Hepatocyte (in vitro differentiated cells): Measurements from ENCODE around the gene SPSB1. TPM values are rescaled to one million over a fixed set of nuclear protein-coding genes. Genes with fewer than 3 reads are reported as not detected.

Source experiments
- DNase-seq: peaks from one replicate; pipeline ENCODE4 v3.0.0-alpha.2; 2016; ENCODE audit warnings: low spot score
- H2AFZ ChIP-seq: fragments of 200-600 bp; sonication (generic); 2 replicates; pipeline ENCODE4 v1.6.0; 2016; ENCODE audit warnings: antibody characterized with exemption, mild to moderate bottlenecking
- H3K27ac ChIP-seq: fragments of 200-600 bp; sonication (generic); 2 replicates; pipeline ENCODE4 v1.5.1; 2016; ENCODE audit warnings: mild to moderate bottlenecking
- H3K27me3 ChIP-seq: fragments of 200-600 bp; sonication (generic); 2 replicates; pipeline ENCODE4 v1.6.1; 2016
- H3K36me3 ChIP-seq: fragments of 200-600 bp; sonication (generic); replicated peaks from 2 replicates; pipeline ENCODE4 v1.5.1; 2016; ENCODE audit warnings: low read depth; ENCODE audit not compliant: insufficient read depth
- H3K4me1 ChIP-seq: fragments of 200-600 bp; sonication (generic); 2 replicates; pipeline ENCODE4 v1.5.1; 2016; ENCODE audit warnings: mild to moderate bottlenecking, moderate library complexity; ENCODE audit not compliant: insufficient read depth
- H3K4me2 ChIP-seq: fragments of 200-600 bp; sonication (generic); 2 replicates; pipeline ENCODE4 v1.6.0; 2016
- H3K4me3 ChIP-seq: fragments of 200-600 bp; sonication (generic); 2 replicates; pipeline ENCODE4 v1.5.1; 2016; ENCODE audit warnings: mild to moderate bottlenecking
- H3K79me2 ChIP-seq: fragments of 200-600 bp; sonication (generic); 2 replicates; pipeline ENCODE4 v1.6.0; 2017; ENCODE audit warnings: mild to moderate bottlenecking
- H3K9me2 ChIP-seq: fragments of 200-600 bp; sonication (generic); replicated peaks from 2 replicates; pipeline ENCODE4 v1.6.0; 2017; ENCODE audit warnings: mild to moderate bottlenecking; ENCODE audit not compliant: insufficient read depth
- H3K9me3 ChIP-seq: fragments of 200-600 bp; sonication (generic); 2 replicates; pipeline ENCODE4 v1.5.1; 2016; ENCODE audit warnings: low read depth, mild to moderate bottlenecking
- H4K20me1 ChIP-seq: fragments of 200-600 bp; sonication (generic); 2 replicates; pipeline ENCODE4 v1.6.0; 2016; ENCODE audit warnings: mild to moderate bottlenecking; ENCODE audit not compliant: insufficient read depth, poor library complexity, severe bottlenecking
- EZH2 ChIP-seq: fragments of 200-600 bp; sonication (generic); IDR thresholded peaks from 2 replicates; pipeline ENCODE4 v1.6.1; 2016; ENCODE audit warnings: antibody characterized with exemption, mild to moderate bottlenecking, borderline replicate concordance
- EZH2phosphoT487 ChIP-seq: fragments of 200-600 bp; sonication (generic); IDR thresholded peaks from one replicate; pipeline ENCODE4 v1.6.1; 2018; ENCODE audit warnings: antibody characterized with exemption, mild to moderate bottlenecking, low read depth, moderate library complexity; ENCODE audit not compliant: unreplicated experiment, severe bottlenecking
- WGBS: methylation state at CpG from one replicate; pipeline ENCODE4 v1.1.6; 2016; ENCODE audit warnings: low lambda C conversion rate; ENCODE audit errors: missing lambda C conversion rate; 5-methylcytosine and 5-hydroxymethylcytosine counted together
- polyA plus RNA-seq: library from polyadenylated mRNA; unstranded; fragments of >200 nt; fragmentation: Nextera tagmentation; extraction: Ambion mirVana; gene quantifications from 2 replicates; pipeline ENCODE4 v1.2.1, GENCODE V29; 2016
- total RNA-seq: library from RNA; depleted of rRNA; stranded (reverse); fragments of >200 nt; gene quantifications from 2 replicates; pipeline ENCODE4 v1.2.3, GENCODE V29; 2014
- TF ChIP-seq, protein P1 (sequence below): fragments of 200-600 bp; sonication (generic); IDR thresholded peaks from 2 replicates; pipeline ENCODE4 v1.5.1; 2016; ENCODE audit warnings: antibody characterized with exemption, mild to moderate bottlenecking; ENCODE audit not compliant: poor library complexity

SPSB1 gene
- total and polyA plus RNA-seq, 2 experiments from 2014 or later, result 61.3 to 102 TPM

DNA sequence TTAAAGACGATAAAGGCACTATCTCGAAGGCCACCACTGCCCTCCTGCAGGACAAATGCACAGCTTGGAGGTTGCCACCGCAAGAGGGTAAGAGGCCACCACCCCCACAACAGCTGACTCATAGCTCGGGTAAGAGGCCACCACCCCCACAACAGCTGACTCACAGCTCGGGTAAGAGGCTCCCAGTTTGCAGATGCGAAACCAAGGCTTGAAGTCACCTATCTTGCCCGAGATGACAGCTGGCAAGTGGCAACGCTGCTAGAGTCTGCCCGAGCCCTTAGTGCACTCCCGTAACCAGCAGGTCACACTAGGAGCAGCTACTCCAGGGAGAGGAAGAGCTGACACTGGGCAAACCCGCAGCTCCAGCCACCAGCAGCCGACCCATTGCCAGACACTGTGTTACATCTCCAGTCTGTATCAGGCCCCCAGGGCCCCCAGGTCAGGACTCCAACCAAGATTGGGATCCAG, 17.1 kb upstream of the SPSB1 start:
- no peaks in the 10 kb centered on the region for H3K79me2 ChIP-seq
- no peaks in the 10 kb centered on the region for H3K9me3 ChIP-seq
- no peaks in the 10 kb centered on the region for H3K9me2 ChIP-seq
- no peaks in the 10 kb centered on the region for H3K36me3 ChIP-seq
- no peak for DNase-seq
- H2AFZ ChIP-seq, result no peak overlapping the region
- TF ChIP-seq EZH2phosphoT487, result no peak
- TF ChIP-seq, protein P1, sequence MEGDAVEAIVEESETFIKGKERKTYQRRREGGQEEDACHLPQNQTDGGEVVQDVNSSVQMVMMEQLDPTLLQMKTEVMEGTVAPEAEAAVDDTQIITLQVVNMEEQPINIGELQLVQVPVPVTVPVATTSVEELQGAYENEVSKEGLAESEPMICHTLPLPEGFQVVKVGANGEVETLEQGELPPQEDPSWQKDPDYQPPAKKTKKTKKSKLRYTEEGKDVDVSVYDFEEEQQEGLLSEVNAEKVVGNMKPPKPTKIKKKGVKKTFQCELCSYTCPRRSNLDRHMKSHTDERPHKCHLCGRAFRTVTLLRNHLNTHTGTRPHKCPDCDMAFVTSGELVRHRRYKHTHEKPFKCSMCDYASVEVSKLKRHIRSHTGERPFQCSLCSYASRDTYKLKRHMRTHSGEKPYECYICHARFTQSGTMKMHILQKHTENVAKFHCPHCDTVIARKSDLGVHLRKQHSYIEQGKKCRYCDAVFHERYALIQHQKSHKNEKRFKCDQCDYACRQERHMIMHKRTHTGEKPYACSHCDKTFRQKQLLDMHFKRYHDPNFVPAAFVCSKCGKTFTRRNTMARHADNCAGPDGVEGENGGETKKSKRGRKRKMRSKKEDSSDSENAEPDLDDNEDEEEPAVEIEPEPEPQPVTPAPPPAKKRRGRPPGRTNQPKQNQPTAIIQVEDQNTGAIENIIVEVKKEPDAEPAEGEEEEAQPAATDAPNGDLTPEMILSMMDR, result no peak
- no peak for TF ChIP-seq EZH2
- H3K4me3 ChIP-seq, result no peak overlapping the region
- peak overlapping the region; percentile 36 for H3K27ac ChIP-seq
- H3K27me3 ChIP-seq, result no peaks in the 10 kb centered on the region
- no peaks in the 10 kb centered on the region for H4K20me1 ChIP-seq
- 75% methylated on average over 12 of the region's 12 CpGs for WGBS
- H3K4me1 ChIP-seq, result peaks cover 30% of the 10 kb centered on the region
- no peak overlapping the region for H3K4me2 ChIP-seq

DNA sequence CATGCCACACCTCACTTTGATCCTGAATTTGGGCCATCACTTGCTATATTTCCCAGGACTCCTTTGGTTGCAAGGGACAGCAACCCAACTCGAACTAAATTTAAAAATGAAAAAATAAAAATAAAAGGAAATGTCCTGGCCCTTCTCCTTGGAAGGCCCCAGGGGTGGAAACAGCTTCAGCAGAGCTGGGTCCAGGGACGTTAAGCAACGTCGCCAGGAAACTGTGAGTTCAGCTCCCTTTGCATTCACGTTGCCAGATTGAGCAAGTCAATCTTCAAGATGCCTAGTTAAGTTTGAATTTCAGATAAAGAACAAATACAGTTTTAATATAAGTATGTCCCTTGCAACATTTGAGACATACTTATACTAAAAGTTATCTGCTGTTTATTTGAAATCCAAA, 14.6 kb upstream of the SPSB1 start:
- no peak for TF ChIP-seq EZH2
- TF ChIP-seq EZH2phosphoT487, result no peak
- TF ChIP-seq, protein P1, result no peak
- Histone ChIP-seq H2AFZ (no peak overlapping the region), H3K4me1 (peaks cover 34% of the 10 kb centered on the region), H3K79me2 (no peaks in the 10 kb centered on the region), H3K4me3 (no peak overlapping the region), H3K27ac (peak overlapping the region; percentile 88), H3K27me3 (no peaks in the 10 kb centered on the region), H3K36me3 (no peaks in the 10 kb centered on the region), H4K20me1 (no peaks in the 10 kb centered on the region), H3K9me2 (no peaks in the 10 kb centered on the region), H3K4me2 (no peak overlapping the region), H3K9me3 (no peaks in the 10 kb centered on the region)
- 89% methylated on average over 5 of the region's 5 CpGs for WGBS
- DNase-seq, result no peak

DNA sequence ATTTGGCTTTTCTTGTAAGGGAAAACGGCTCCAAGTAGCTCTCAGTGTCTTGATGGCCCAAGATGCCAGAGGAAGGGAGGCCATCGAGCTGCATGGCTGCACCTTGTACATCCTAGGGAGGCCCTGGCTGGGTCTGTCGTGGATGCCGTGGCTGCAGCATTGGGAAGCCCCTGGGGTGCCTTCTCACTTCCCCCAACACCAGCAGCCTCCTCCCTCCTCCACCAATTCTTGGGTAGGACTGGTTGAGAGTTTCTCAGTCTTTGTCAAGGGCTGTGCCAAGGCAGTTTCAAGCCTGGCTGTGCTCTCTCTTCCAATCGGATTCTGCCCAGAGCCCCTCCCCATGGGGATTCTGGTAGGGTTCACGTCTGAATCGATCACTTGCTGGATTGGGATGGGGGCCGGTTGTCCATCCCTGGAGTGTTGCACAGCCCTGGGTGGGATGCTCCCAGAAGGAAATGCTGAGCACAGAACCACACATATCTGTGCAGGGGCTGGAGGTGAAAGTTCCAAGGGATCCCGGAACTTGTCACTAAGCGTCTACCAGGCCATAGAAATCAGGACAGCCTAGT, 14.0 kb upstream of the SPSB1 start:
- Histone ChIP-seq H4K20me1 (no peaks in the 10 kb centered on the region), H3K4me2 (no peak overlapping the region), H3K9me2 (no peaks in the 10 kb centered on the region), H3K9me3 (no peaks in the 10 kb centered on the region), H3K27ac (peak overlapping the region; percentile 88), H3K36me3 (no peaks in the 10 kb centered on the region), H3K4me1 (peaks cover 34% of the 10 kb centered on the region), H3K4me3 (no peak overlapping the region), H3K27me3 (no peaks in the 10 kb centered on the region), H3K79me2 (no peaks in the 10 kb centered on the region), H2AFZ (peak overlapping the region; percentile 28)
- TF ChIP-seq EZH2phosphoT487, result no peak
- TF ChIP-seq, protein P1, result no peak
- TF ChIP-seq EZH2, result no peak
- DNase-seq, result no peak
- WGBS, result 85% methylated on average over 10 of the region's 10 CpGs
